Colonic mucosa (tissue), 4 donors: ENCODE measurements around the gene BCL7B. TPM values are rescaled to one million over a fixed set of nuclear protein-coding genes. Genes with fewer than 3 reads are reported as not detected.

Experiments used
- DNase-seq: peaks from one replicate; pipeline ENCODE4 v3.0.0-alpha.2; 2020
- H3K27ac ChIP-seq: fragments of 200-600 bp; one replicate; pipeline ENCODE4 v1.8.0; 2021
- H3K27me3 ChIP-seq: fragments of 200-600 bp; one replicate; pipeline ENCODE4 v1.8.0; 2021
- H3K36me3 ChIP-seq: fragments of 200-600 bp; one replicate; pipeline ENCODE4 v1.8.0; 2021
- H3K4me1 ChIP-seq: fragments of 200-600 bp; one replicate; pipeline ENCODE4 v1.8.0; 2021; ENCODE audit warnings: mild to moderate bottlenecking
- H3K4me3 ChIP-seq: fragments of 200-600 bp; one replicate; pipeline ENCODE4 v1.8.0; 2021
- H3K9ac ChIP-seq, 2 donors: one replicate each; pipeline ENCODE4 v1.7.0; 2013; ENCODE audit warnings: control low read depth in 2 of 2, low read depth in 2 of 2, low read length in 2 of 2
- H3K9me3 ChIP-seq: fragments of 200-600 bp; one replicate; pipeline ENCODE4 v1.8.0; 2021
- CTCF ChIP-seq: fragments of 200-600 bp; IDR thresholded peaks from one replicate; pipeline ENCODE4 v1.8.0; 2022; ENCODE audit warnings: antibody characterized with exemption, mild to moderate bottlenecking
- intact Hi-C: fragments of 100-400 bp; cut with DNase I; formaldehyde crosslinking; loops from one replicate; pipeline ENCODE4 v1.14.1; 2022
- total RNA-seq, 2 donors: library from RNA; stranded (reverse); fragmentation: NEBNext Ultra II Directional in 1 of 2; extraction: Animal tissue kit (Norgen Biotek cat#: 25700) in 1 of 2; gene quantifications; one replicate each; pipeline ENCODE4 v1.2.1, GENCODE V29; 2021
- donor health status: healthy.
- donor health status: DM: no; HTN: no; CAD: no.
- donor health status: DM: no; HTN: no; CAD: no.

BCL7B gene
- total RNA-seq, 2 donors from 2014 or later, result 53.8 to 56.8 TPM

- Histone ChIP-seq H3K9ac (peak overlapping the region; percentile 3 to 35), H3K27ac (peak overlapping the region; percentile 91), H3K27me3 (no peaks in the 10 kb centered on the region), H3K36me3 (no peaks in the 10 kb centered on the region), H3K4me3 (peak overlapping the region; percentile 90), H3K4me1 (no peaks in the 10 kb centered on the region), H3K9me3 (no peaks in the 10 kb centered on the region)
- intact Hi-C loops, result no loop called here
- TF ChIP-seq CTCF, result no peak
- DNase-seq, result peak; percentile 36
Observed at GRCh38 chr7:73519867-73520672, 37.4 kb downstream of the BCL7B start.

GRCh38 chr7:73518470-73518869 lies 39.0 kb downstream of the BCL7B start:
- DNase-seq, result no peak
- no peaks in the 10 kb centered on the region for H3K27me3 ChIP-seq
- H3K36me3 ChIP-seq, result no peaks in the 10 kb centered on the region
- intact Hi-C loops, result no loop called here
- H3K27ac ChIP-seq, result no peak overlapping the region
- H3K9ac ChIP-seq, result no peak overlapping the region
- no peaks in the 10 kb centered on the region for H3K9me3 ChIP-seq
- H3K4me1 ChIP-seq, result no peaks in the 10 kb centered on the region
- no peak overlapping the region for H3K4me3 ChIP-seq
- TF ChIP-seq CTCF, result no peak

- no peaks in the 10 kb centered on the region for H3K36me3 ChIP-seq
- no peaks in the 10 kb centered on the region for H3K9me3 ChIP-seq
- H3K9ac ChIP-seq, result no peak overlapping the region
- no peaks in the 10 kb centered on the region for H3K4me1 ChIP-seq
- no peak for DNase-seq
- intact Hi-C loops, result no loop called here
- H3K27me3 ChIP-seq, result no peaks in the 10 kb centered on the region
- no peak for TF ChIP-seq CTCF
- H3K27ac ChIP-seq, result no peak overlapping the region
- no peak overlapping the region for H3K4me3 ChIP-seq
Observed at GRCh38 chr7:73517241-73517995, 40.1 kb downstream of the BCL7B start.

- Histone ChIP-seq H3K9me3 (no peaks in the 10 kb centered on the region), H3K27ac (no peak overlapping the region), H3K4me1 (no peaks in the 10 kb centered on the region), H3K9ac (no peak overlapping the region), H3K27me3 (no peaks in the 10 kb centered on the region), H3K4me3 (no peak overlapping the region), H3K36me3 (peaks cover 7% of the 10 kb centered on the region)
- intact Hi-C loops, result no loop called here
- no peak for DNase-seq
- TF ChIP-seq CTCF, result no peak
Observed at GRCh38 chr7:73515178-73515577, 42.3 kb downstream of the BCL7B start.

- no peaks in the 10 kb centered on the region for H3K27me3 ChIP-seq
- H3K4me3 ChIP-seq, result no peak overlapping the region
- H3K9me3 ChIP-seq, result no peaks in the 10 kb centered on the region
- no peaks in the 10 kb centered on the region for H3K4me1 ChIP-seq
- intact Hi-C loops, result no loop called here
- peaks cover 17% of the 10 kb centered on the region for H3K36me3 ChIP-seq
- H3K9ac ChIP-seq, result no peak overlapping the region
- TF ChIP-seq CTCF, result no peak
- no peak overlapping the region for H3K27ac ChIP-seq
- no peak for DNase-seq
Observed at GRCh38 chr7:73512018-73512780, 45.3 kb downstream of the BCL7B start.
